Measurements from ENCODE around the gene YAP1.

YAP1 gene

GRCh38 chr11:102110761-102111010 is 439 bp downstream of the YAP1 start:
- peaks cover 30% of the 10 kb centered on the region for H3K4me1 ChIP-seq
- in situ Hi-C loops (cut with MboI; ENCODE audit: low sequenced_read_pairs) = no loop called here
- H3K27me3 ChIP-seq (ENCODE audit: low read depth) = no peaks in the 10 kb centered on the region
- peak overlapping the region; percentile 80 for H3K4me3 ChIP-seq
- H3K36me3 ChIP-seq (replicated peaks) = no peaks in the 10 kb centered on the region
- no peaks in the 10 kb centered on the region for H3K9me3 ChIP-seq
- DNase-seq (ENCODE audit: low spot score in 2 of 2) = no peak

GRCh38 chr11:102111011-102111786 is 952 bp downstream of the YAP1 start:
- no peaks in the 10 kb centered on the region for H3K27me3 ChIP-seq (ENCODE audit: low read depth)
- DNase-seq (ENCODE audit: low spot score in 2 of 2) = peak; percentile 85 to 95
- H3K4me3 ChIP-seq = peak overlapping the region; percentile 80
- H3K36me3 ChIP-seq (replicated peaks) = no peaks in the 10 kb centered on the region; the same call in 1 of the 2 replicates
- in situ Hi-C loops (cut with MboI; ENCODE audit: low sequenced_read_pairs) = no loop called here
- no peaks in the 10 kb centered on the region for H3K9me3 ChIP-seq
- H3K4me1 ChIP-seq = peaks cover 35% of the 10 kb centered on the region

GRCh38 chr11:102111787-102112508 is 1.7 kb downstream of the YAP1 start:
- in situ Hi-C loops (cut with MboI; ENCODE audit: low sequenced_read_pairs) = no loop called here
- no peaks in the 10 kb centered on the region for H3K9me3 ChIP-seq
- H3K27me3 ChIP-seq (ENCODE audit: low read depth) = no peaks in the 10 kb centered on the region
- H3K4me1 ChIP-seq = peaks cover 42% of the 10 kb centered on the region
- H3K4me3 ChIP-seq = peak overlapping the region; percentile 80
- DNase-seq (ENCODE audit: low spot score in 2 of 2) = peak in 1 of 2 experiments; percentile 64
- H3K36me3 ChIP-seq (replicated peaks) = no peaks in the 10 kb centered on the region; the same call in 1 of the 2 replicates

GRCh38 chr11:102112509-102112821 is 2.2 kb downstream of the YAP1 start:
- H3K36me3 ChIP-seq (replicated peaks) = no peaks in the 10 kb centered on the region; the same call in 1 of the 2 replicates
- DNase-seq (ENCODE audit: low spot score in 2 of 2) = peak in 1 of 2 experiments; percentile 8
- in situ Hi-C loops (cut with MboI; ENCODE audit: low sequenced_read_pairs) = no loop called here
- no peaks in the 10 kb centered on the region for H3K27me3 ChIP-seq (ENCODE audit: low read depth)
- H3K4me1 ChIP-seq = peaks cover 42% of the 10 kb centered on the region
- H3K9me3 ChIP-seq = no peaks in the 10 kb centered on the region
- peak overlapping the region; percentile 80 for H3K4me3 ChIP-seq

GRCh38 chr11:102114032-102114431 is 3.8 kb downstream of the YAP1 start:
- Histone ChIP-seq H3K27me3 (ENCODE audit: low read depth) (no peaks in the 10 kb centered on the region), H3K36me3 (replicated peaks) (peaks cover 3% of the 10 kb centered on the region; the same call in 1 of the 2 replicates), H3K9me3 (no peaks in the 10 kb centered on the region), H3K4me1 (peaks cover 46% of the 10 kb centered on the region), H3K4me3 (no peak overlapping the region)
- in situ Hi-C loops (cut with MboI; ENCODE audit: low sequenced_read_pairs) = no loop called here
- DNase-seq (ENCODE audit: low spot score in 2 of 2) = peak in 1 of 2 experiments; percentile 17

- peaks cover 61% of the 10 kb centered on the region for H3K4me1 ChIP-seq
- peak; percentile 30 to 86 for DNase-seq (ENCODE audit: low spot score in 2 of 2)
- peaks cover 3% of the 10 kb centered on the region; the same call in 1 of the 2 replicates for H3K36me3 ChIP-seq (replicated peaks)
- no peaks in the 10 kb centered on the region for H3K9me3 ChIP-seq
- no peak overlapping the region for H3K4me3 ChIP-seq
- in situ Hi-C loops (cut with MboI; ENCODE audit: low sequenced_read_pairs) = no loop called here
- H3K27me3 ChIP-seq (ENCODE audit: low read depth) = no peaks in the 10 kb centered on the region
These were observed 5.3 kb downstream of the YAP1 start for GRCh38 chr11:102115557-102115956.

- no peak overlapping the region for H3K4me3 ChIP-seq
- no peaks in the 10 kb centered on the region for H3K9me3 ChIP-seq
- no peak for DNase-seq (ENCODE audit: low spot score in 2 of 2)
- in situ Hi-C loops (cut with MboI; ENCODE audit: low sequenced_read_pairs) = no loop called here
- H3K27me3 ChIP-seq (ENCODE audit: low read depth) = no peaks in the 10 kb centered on the region
- H3K4me1 ChIP-seq = peaks cover 65% of the 10 kb centered on the region
- peaks cover 3% of the 10 kb centered on the region; the same call in 1 of the 2 replicates for H3K36me3 ChIP-seq (replicated peaks)
These were observed 6.4 kb downstream of the YAP1 start for GRCh38 chr11:102116453-102117205.

- in situ Hi-C loops (cut with MboI; ENCODE audit: low sequenced_read_pairs) = no loop called here
- no peaks in the 10 kb centered on the region for H3K27me3 ChIP-seq (ENCODE audit: low read depth)
- H3K9me3 ChIP-seq = no peaks in the 10 kb centered on the region
- H3K4me3 ChIP-seq = no peak overlapping the region
- H3K36me3 ChIP-seq (replicated peaks) = peaks cover 3% of the 10 kb centered on the region; the same call in 1 of the 2 replicates
- H3K4me1 ChIP-seq = peaks cover 65% of the 10 kb centered on the region
- DNase-seq (ENCODE audit: low spot score in 2 of 2) = no peak
These were observed 7.3 kb downstream of the YAP1 start for GRCh38 chr11:102117472-102118113.

GRCh38 chr11:102118937-102119336 is 8.7 kb downstream of the YAP1 start:
- Histone ChIP-seq H3K4me3 (no peak overlapping the region), H3K36me3 (replicated peaks) (peaks cover 7% of the 10 kb centered on the region), H3K27me3 (ENCODE audit: low read depth) (no peaks in the 10 kb centered on the region), H3K9me3 (peaks cover 3% of the 10 kb centered on the region; the same call in 1 of the 2 replicates), H3K4me1 (peaks cover 51% of the 10 kb centered on the region)
- no peak for DNase-seq (ENCODE audit: low spot score in 2 of 2)
- in situ Hi-C loops (cut with MboI; ENCODE audit: low sequenced_read_pairs) = no loop called here

GRCh38 chr11:102119997-102120396 is 9.8 kb downstream of the YAP1 start:
- Histone ChIP-seq H3K36me3 (replicated peaks) (peaks cover 9% of the 10 kb centered on the region), H3K4me1 (peaks cover 41% of the 10 kb centered on the region), H3K9me3 (peaks cover 3% of the 10 kb centered on the region; the same call in 1 of the 2 replicates), H3K4me3 (no peak overlapping the region), H3K27me3 (ENCODE audit: low read depth) (no peaks in the 10 kb centered on the region)
- no peak for DNase-seq (ENCODE audit: low spot score in 2 of 2)
- in situ Hi-C loops (cut with MboI; ENCODE audit: low sequenced_read_pairs) = no loop called here

GRCh38 chr11:102120437-102120973 is 10.3 kb downstream of the YAP1 start:
- no peaks in the 10 kb centered on the region for H3K27me3 ChIP-seq (ENCODE audit: low read depth)
- H3K4me1 ChIP-seq = peaks cover 36% of the 10 kb centered on the region
- no peak for DNase-seq (ENCODE audit: low spot score in 2 of 2)
- H3K9me3 ChIP-seq = peaks cover 3% of the 10 kb centered on the region; the same call in 1 of the 2 replicates
- no peak overlapping the region for H3K4me3 ChIP-seq
- in situ Hi-C loops (cut with MboI; ENCODE audit: low sequenced_read_pairs) = no loop called here
- peaks cover 9% of the 10 kb centered on the region for H3K36me3 ChIP-seq (replicated peaks)

- in situ Hi-C loops (cut with MboI; ENCODE audit: low sequenced_read_pairs) = no loop called here
- Histone ChIP-seq H3K9me3 (peaks cover 4% of the 10 kb centered on the region; the same call in 1 of the 2 replicates), H3K36me3 (replicated peaks) (peaks cover 9% of the 10 kb centered on the region), H3K4me3 (no peak overlapping the region), H3K27me3 (ENCODE audit: low read depth) (no peaks in the 10 kb centered on the region), H3K4me1 (peaks cover 29% of the 10 kb centered on the region)
- DNase-seq (ENCODE audit: low spot score in 2 of 2) = no peak
These were observed 11.1 kb downstream of the YAP1 start for GRCh38 chr11:102121329-102121728.

GRCh38 chr11:102134597-102134996 is 24.4 kb downstream of the YAP1 start:
- Histone ChIP-seq H3K4me1 (peaks cover 28% of the 10 kb centered on the region), H3K4me3 (no peak overlapping the region), H3K27me3 (ENCODE audit: low read depth) (no peaks in the 10 kb centered on the region), H3K36me3 (replicated peaks) (no peaks in the 10 kb centered on the region), H3K9me3 (no peaks in the 10 kb centered on the region)
- DNase-seq (ENCODE audit: low spot score in 2 of 2) = no peak
- in situ Hi-C loops (cut with MboI; ENCODE audit: low sequenced_read_pairs) = no loop called here

All from HAP-1 (cell line).